HG02981 (cell line): Measurements from ENCODE around the gene IPO7.

ENCODE experiments used
- ATAC-seq: cut with Tn5 transposase; IDR thresholded peaks from one replicate; pipeline ENCODE4 v1.9.1; 2021; ENCODE audit warnings: mild to moderate bottlenecking, moderate library complexity; ENCODE audit not compliant: unreplicated experiment

Gene IPO7

GRCh38 chr11:9489080-9489765 is 104.8 kb downstream of the IPO7 start:
- no peak for ATAC-seq

GRCh38 chr11:9490376-9490775 is 105.9 kb downstream of the IPO7 start:
- ATAC-seq = no peak

- no peak for ATAC-seq
Measured at GRCh38 chr11:9493492-9493891, 109.0 kb downstream of the IPO7 start.

- ATAC-seq = no peak
Measured at GRCh38 chr11:9494316-9494715, 109.9 kb downstream of the IPO7 start.

- no peak for ATAC-seq
Measured at GRCh38 chr11:9495803-9496514, 111.5 kb downstream of the IPO7 start.
